Measurements from ENCODE around the gene GPATCH4.
A peak's percentile ranks its signal among the peaks of the same experiment; 100 is the strongest.

GPATCH4 gene

GRCh38 chr1:156641761-156642264 is 40.5 kb upstream of the GPATCH4 start, which contains the start of gene BCAN:
TSS of gene BCAN (plus strand) at chr1:156642117. CDS start at chr1:156646055, 3,938 bp downstream.
- H3K9me3 ChIP-seq (ENCODE audit: insufficient read depth, low read depth, low read length): peaks cover 9% of the 10 kb centered on the region
- no peak within 1 kb of the TSS for H3K14ac ChIP-seq (ENCODE audit: low read length)
- WGBS (ENCODE audit: extremely low coverage, insufficient coverage, insufficient read length): no CpG with 5 or more reads among the region's 46 CpGs
- H3K27ac ChIP-seq (ENCODE audit: low read depth, low read length): no peak within 1 kb of the TSS
- H3K4me2 ChIP-seq (ENCODE audit: low read length): peak within 1 kb of the TSS; percentile 59
- no peak within 1 kb of the TSS for H3K4ac ChIP-seq (ENCODE audit: low read depth, low read length)
- peaks cover 13 to 17% of the 10 kb centered on the region in 2 experiments for H3K4me1 ChIP-seq (ENCODE audit: control insufficient read depth in 1 of 2, insufficient read depth in 2 of 2, low read length in 2 of 2)
- no peak within 1 kb of the TSS for H3K4me3 ChIP-seq (ENCODE audit: low read depth, low read length)
- no peak within 1 kb of the TSS for H4K12ac ChIP-seq (ENCODE audit: low read depth, low read length)
- no peak within 1 kb of the TSS for H3K9ac ChIP-seq (ENCODE audit: low read length)
- no peak within 1 kb of the TSS for H2AK5ac ChIP-seq (ENCODE audit: low read length)
- H4K8ac ChIP-seq (ENCODE audit: low read depth, low read length): no peak within 1 kb of the TSS
- H3K79me1 ChIP-seq (ENCODE audit: low read length): no peaks in the 10 kb centered on the region
- peak in 1 of 2 donors; percentile 13 for DNase-seq
- no peak within 1 kb of the TSS for H2BK5ac ChIP-seq (ENCODE audit: low read depth, low read length, poor library complexity)
- peaks cover 51% of the 10 kb centered on the region for H3K27me3 ChIP-seq (ENCODE audit: insufficient read depth, low read length)
- no peak within 1 kb of the TSS for H3K18ac ChIP-seq (ENCODE audit: low read length)
- H3K79me2 ChIP-seq (ENCODE audit: control insufficient read depth, insufficient read depth, low read length, poor library complexity): no peaks in the 10 kb centered on the region
- H2BK12ac ChIP-seq (ENCODE audit: low read length): no peak within 1 kb of the TSS
- no peak within 1 kb of the TSS for H2BK120ac ChIP-seq (ENCODE audit: insufficient read depth, low read length, poor library complexity)
- H4K91ac ChIP-seq (ENCODE audit: low read depth, low read length): no peak within 1 kb of the TSS
- H3K23ac ChIP-seq (ENCODE audit: low read length): no peak within 1 kb of the TSS
- H3K36me3 ChIP-seq (ENCODE audit: control insufficient read depth in 1 of 2, insufficient read depth in 2 of 2, low read length in 2 of 2): no peaks in the 10 kb centered on the region
- H2AFZ ChIP-seq (ENCODE audit: insufficient read depth, low read length, poor library complexity): no peak within 1 kb of the TSS

- H2BK12ac ChIP-seq (ENCODE audit: low read length): no peak overlapping the region
- H4K91ac ChIP-seq (ENCODE audit: low read depth, low read length): no peak overlapping the region
- no peak overlapping the region for H4K12ac ChIP-seq (ENCODE audit: low read depth, low read length)
- peaks cover 7% of the 10 kb centered on the region for H3K9me3 ChIP-seq (ENCODE audit: insufficient read depth, low read depth, low read length)
- no peaks in the 10 kb centered on the region for H3K36me3 ChIP-seq (ENCODE audit: control insufficient read depth in 1 of 2, insufficient read depth in 2 of 2, low read length in 2 of 2)
- peaks cover 46% of the 10 kb centered on the region for H3K27me3 ChIP-seq (ENCODE audit: insufficient read depth, low read length)
- H2BK5ac ChIP-seq (ENCODE audit: low read depth, low read length, poor library complexity): no peak overlapping the region
- no peaks in the 10 kb centered on the region for H3K79me1 ChIP-seq (ENCODE audit: low read length)
- H3K14ac ChIP-seq (ENCODE audit: low read length): no peak overlapping the region
- no peak overlapping the region for H3K9ac ChIP-seq (ENCODE audit: low read length)
- no peak overlapping the region for H3K4me2 ChIP-seq (ENCODE audit: low read length)
- no peak overlapping the region for H3K4ac ChIP-seq (ENCODE audit: low read depth, low read length)
- no peak overlapping the region for H2AFZ ChIP-seq (ENCODE audit: insufficient read depth, low read length, poor library complexity)
- H2AK5ac ChIP-seq (ENCODE audit: low read length): no peak overlapping the region
- no peak overlapping the region for H3K18ac ChIP-seq (ENCODE audit: low read length)
- no peak overlapping the region for H2BK120ac ChIP-seq (ENCODE audit: insufficient read depth, low read length, poor library complexity)
- WGBS (ENCODE audit: extremely low coverage, insufficient coverage, insufficient read length): no CpG with 5 or more reads among the region's 6 CpGs
- H4K8ac ChIP-seq (ENCODE audit: low read depth, low read length): no peak overlapping the region
- H3K23ac ChIP-seq (ENCODE audit: low read length): no peak overlapping the region
- no peaks in the 10 kb centered on the region for H3K79me2 ChIP-seq (ENCODE audit: control insufficient read depth, insufficient read depth, low read length, poor library complexity)
- H3K4me3 ChIP-seq (ENCODE audit: low read depth, low read length): no peak overlapping the region
- DNase-seq: no peak
- H3K27ac ChIP-seq (ENCODE audit: low read depth, low read length): no peak overlapping the region
- peaks cover 13 to 17% of the 10 kb centered on the region in 2 experiments for H3K4me1 ChIP-seq (ENCODE audit: control insufficient read depth in 1 of 2, insufficient read depth in 2 of 2, low read length in 2 of 2)
Observed at GRCh38 chr1:156640842-156641706, 39.8 kb upstream of the GPATCH4 start.

- no peak overlapping the region for H3K4ac ChIP-seq (ENCODE audit: low read depth, low read length)
- no CpG with 5 or more reads among the region's 6 CpGs for WGBS (ENCODE audit: extremely low coverage, insufficient coverage, insufficient read length)
- H4K8ac ChIP-seq (ENCODE audit: low read depth, low read length): no peak overlapping the region
- DNase-seq: no peak
- no peaks in the 10 kb centered on the region for H3K36me3 ChIP-seq (ENCODE audit: control insufficient read depth in 1 of 2, insufficient read depth in 2 of 2, low read length in 2 of 2)
- no peak overlapping the region for H3K4me2 ChIP-seq (ENCODE audit: low read length)
- H3K27ac ChIP-seq (ENCODE audit: low read depth, low read length): no peak overlapping the region
- H4K91ac ChIP-seq (ENCODE audit: low read depth, low read length): no peak overlapping the region
- H2BK12ac ChIP-seq (ENCODE audit: low read length): no peak overlapping the region
- no peak overlapping the region for H2AFZ ChIP-seq (ENCODE audit: insufficient read depth, low read length, poor library complexity)
- H3K4me3 ChIP-seq (ENCODE audit: low read depth, low read length): no peak overlapping the region
- H3K18ac ChIP-seq (ENCODE audit: low read length): no peak overlapping the region
- peaks cover 13 to 17% of the 10 kb centered on the region in 2 experiments for H3K4me1 ChIP-seq (ENCODE audit: control insufficient read depth in 1 of 2, insufficient read depth in 2 of 2, low read length in 2 of 2)
- no peak overlapping the region for H3K23ac ChIP-seq (ENCODE audit: low read length)
- H3K79me2 ChIP-seq (ENCODE audit: control insufficient read depth, insufficient read depth, low read length, poor library complexity): no peaks in the 10 kb centered on the region
- H3K14ac ChIP-seq (ENCODE audit: low read length): no peak overlapping the region
- H3K79me1 ChIP-seq (ENCODE audit: low read length): no peaks in the 10 kb centered on the region
- peaks cover 35% of the 10 kb centered on the region for H3K27me3 ChIP-seq (ENCODE audit: insufficient read depth, low read length)
- H2BK5ac ChIP-seq (ENCODE audit: low read depth, low read length, poor library complexity): no peak overlapping the region
- H2AK5ac ChIP-seq (ENCODE audit: low read length): no peak overlapping the region
- H3K9me3 ChIP-seq (ENCODE audit: insufficient read depth, low read depth, low read length): peaks cover 4% of the 10 kb centered on the region
- no peak overlapping the region for H4K12ac ChIP-seq (ENCODE audit: low read depth, low read length)
- no peak overlapping the region for H2BK120ac ChIP-seq (ENCODE audit: insufficient read depth, low read length, poor library complexity)
- H3K9ac ChIP-seq (ENCODE audit: low read length): no peak overlapping the region
Observed at GRCh38 chr1:156639601-156640101, 38.4 kb upstream of the GPATCH4 start.

GRCh38 chr1:156638189-156638985 is 37.1 kb upstream of the GPATCH4 start:
- Histone ChIP-seq H4K12ac (ENCODE audit: low read depth, low read length) (no peak overlapping the region), H3K18ac (ENCODE audit: low read length) (no peak overlapping the region), H2AK5ac (ENCODE audit: low read length) (no peak overlapping the region), H2BK5ac (ENCODE audit: low read depth, low read length, poor library complexity) (no peak overlapping the region), H3K14ac (ENCODE audit: low read length) (no peak overlapping the region), H2BK12ac (ENCODE audit: low read length) (no peak overlapping the region), H2BK120ac (ENCODE audit: insufficient read depth, low read length, poor library complexity) (no peak overlapping the region), H3K27ac (ENCODE audit: low read depth, low read length) (no peak overlapping the region), H3K79me2 (ENCODE audit: control insufficient read depth, insufficient read depth, low read length, poor library complexity) (no peaks in the 10 kb centered on the region), H2AFZ (ENCODE audit: insufficient read depth, low read length, poor library complexity) (no peak overlapping the region), H3K4me3 (ENCODE audit: low read depth, low read length) (no peak overlapping the region), H3K23ac (ENCODE audit: low read length) (no peak overlapping the region), H3K4me1 (ENCODE audit: control insufficient read depth in 1 of 2, insufficient read depth in 2 of 2, low read length in 2 of 2) (peaks cover 13 to 17% of the 10 kb centered on the region in 2 experiments), H3K79me1 (ENCODE audit: low read length) (no peaks in the 10 kb centered on the region), H3K27me3 (ENCODE audit: insufficient read depth, low read length) (peaks cover 25% of the 10 kb centered on the region), H3K4ac (ENCODE audit: low read depth, low read length) (no peak overlapping the region), H3K36me3 (ENCODE audit: control insufficient read depth in 1 of 2, insufficient read depth in 2 of 2, low read length in 2 of 2) (no peaks in the 10 kb centered on the region), H3K9ac (ENCODE audit: low read length) (no peak overlapping the region), H3K9me3 (ENCODE audit: insufficient read depth, low read depth, low read length) (peaks cover 2% of the 10 kb centered on the region), H3K4me2 (ENCODE audit: low read length) (no peak overlapping the region), H4K91ac (ENCODE audit: low read depth, low read length) (no peak overlapping the region), H4K8ac (ENCODE audit: low read depth, low read length) (no peak overlapping the region)
- no CpG with 5 or more reads among the region's 8 CpGs for WGBS (ENCODE audit: extremely low coverage, insufficient coverage, insufficient read length)
- DNase-seq: no peak
